A549 (cell line): Measurements from ENCODE around the gene TSC22D3. TPM values are rescaled to one million over a fixed set of nuclear protein-coding genes. Genes with fewer than 3 reads are reported as not detected.
A peak's percentile ranks its signal among the peaks of the same experiment; 100 is the strongest.

Source experiments
- ATAC-seq, 2 experiments: fragments of 200-7000 bp in 1 of 2; fragments of >200 bp in 1 of 2; cut with Nextera tagmentation in 1 of 2; cut with Tn5 transposase in 1 of 2; 3 replicates each; pipeline versions ENCODE4 v1.8.0 to v1.9.1; 2018 to 2020; ENCODE audit warnings: mild to moderate bottlenecking in 1 of 2, moderate library complexity in 1 of 2
- CTCF ChIA-PET: fragments of 300-600 bp; sonication (Branson Sonifier 250); formaldehyde crosslinking; extraction: SDS; loops from one replicate; lab custom pipeline; 2021; ENCODE audit warnings: antibody characterized with exemption, inconsistent platforms; lab: Yijun Ruan, JAX
- POLR2A ChIA-PET: fragments of 350-600 bp; formaldehyde crosslinking; extraction: SDS; loops from one replicate; lab custom pipeline; 2021; ENCODE audit warnings: antibody characterized with exemption, inconsistent platforms; lab: Yijun Ruan, JAX
- DNase-seq, 2 experiments: peaks; one replicate each; pipeline versions ENCODE4 v3.0.0 to v3.0.0-alpha.2; 2011 to 2016; ENCODE audit warnings: low read depth in 1 of 2, low spot score in 1 of 2
- FAIRE-seq: peaks from 2 replicates; lab custom pipeline; 2011; peaks lifted over from hg19 to GRCh38; lab: Jason Lieb, UNC
- H3K27ac ChIP-seq, 2 experiments: fragments of >200 bp; sonication (Bioruptor Twin); formaldehyde crosslinking; 3 replicates each; pipeline ENCODE4 v1.5.1; 2016 to 2017
- H3K4me1 ChIP-seq: fragments of >200 bp; sonication (Bioruptor Twin); formaldehyde crosslinking; 3 replicates; pipeline ENCODE4 v1.6.1; 2016
- H3K4me2 ChIP-seq: fragments of >200 bp; sonication (Bioruptor Twin); formaldehyde crosslinking; 3 replicates; pipeline ENCODE4 v1.6.1; 2016
- H3K4me3 ChIP-seq: fragments of >200 bp; sonication (Bioruptor Twin); formaldehyde crosslinking; 3 replicates; pipeline ENCODE4 v1.5.1; 2016
- H3K9me3 ChIP-seq: fragments of >200 bp; sonication (Bioruptor Twin); formaldehyde crosslinking; 3 replicates; pipeline ENCODE4 v1.6.1; 2016
- BCL3 ChIP-seq: fragments of >200 bp; sonication (Bioruptor Twin); formaldehyde crosslinking; IDR thresholded peaks from 3 replicates; pipeline ENCODE4 v1.6.1; 2016
- CBX2 ChIP-seq: fragments of 200-600 bp; sonication (generic); IDR thresholded peaks from 2 replicates; pipeline ENCODE4 v1.6.1; 2016; ENCODE audit warnings: low read depth, mild to moderate bottlenecking, borderline replicate concordance
- CEBPB ChIP-seq, 2 experiments: fragments of >200 bp in 1 of 2; sonication (Bioruptor Twin) in 1 of 2; formaldehyde crosslinking in 1 of 2; IDR thresholded peaks; 2 replicates each; pipeline ENCODE4 v1.6.1; 2012 to 2016
- CHD2 ChIP-seq: fragments of 150-350 bp; IDR thresholded peaks from 2 replicates; pipeline ENCODE4 v1.6.1; 2014; ENCODE audit warnings: low read length; ENCODE audit not compliant: partially characterized antibody
- CHD4 ChIP-seq: fragments of 200-600 bp; sonication (generic); IDR thresholded peaks from 2 replicates; pipeline ENCODE4 v1.6.1; 2016; ENCODE audit warnings: antibody characterized with exemption, mild to moderate bottlenecking, borderline replicate concordance
- EHF ChIP-seq: fragments of 250-450 bp; sonication (Bioruptor Pico); IDR thresholded peaks from 2 replicates; pipeline ENCODE4 v1.5.0; 2020; ENCODE audit warnings: mild to moderate bottlenecking
- EP300 ChIP-seq, 2 experiments: fragments of >200 bp; sonication (Bioruptor Twin); formaldehyde crosslinking; IDR thresholded peaks; 2 replicates in 1 of 2; 3 replicates in 1 of 2; pipeline ENCODE4 v1.6.1; 2016 to 2017
- FOSB ChIP-seq: fragments of 250-450 bp; sonication (Bioruptor Pico); IDR thresholded peaks from 2 replicates; pipeline ENCODE4 v1.5.0; 2020; ENCODE audit warnings: mild to moderate bottlenecking, moderate library complexity
- FOSL2 ChIP-seq, 2 experiments: fragments of 450-650 bp in 1 of 2; fragments of >200 bp in 1 of 2; sonication (Bioruptor Twin) in 1 of 2; formaldehyde crosslinking; IDR thresholded peaks; 2 replicates each; pipeline versions ENCODE4 v1.5.0 to v1.6.1; 2016 to 2020; ENCODE audit warnings: mild to moderate bottlenecking in 1 of 2, moderate library complexity in 1 of 2
- FOXS1 ChIP-seq: fragments of 250-450 bp; sonication (Bioruptor Pico); IDR thresholded peaks from 2 replicates; pipeline ENCODE4 v1.5.0; 2020; ENCODE audit warnings: mild to moderate bottlenecking, moderate library complexity
- GATA3 ChIP-seq: IDR thresholded peaks from 2 replicates; pipeline ENCODE4 v1.6.1; 2012; ENCODE audit warnings: borderline replicate concordance
- HES2 ChIP-seq: fragments of >200 bp; sonication (Bioruptor Twin); formaldehyde crosslinking; IDR thresholded peaks from 2 replicates; pipeline ENCODE4 v1.6.1; 2016
- HEYL ChIP-seq: fragments of 250-450 bp; sonication (Bioruptor Pico); IDR thresholded peaks from 2 replicates; pipeline ENCODE4 v1.8.0; 2021; ENCODE audit warnings: mild to moderate bottlenecking, moderate library complexity
- HOXB13 ChIP-seq: fragments of 250-450 bp; sonication (Bioruptor Pico); IDR thresholded peaks from 2 replicates; pipeline ENCODE4 v1.5.0; 2020; ENCODE audit warnings: low read depth, mild to moderate bottlenecking, moderate library complexity
- HOXB5 ChIP-seq: fragments of 250-450 bp; sonication (Bioruptor Pico); IDR thresholded peaks from 2 replicates; pipeline ENCODE4 v1.5.0; 2020; ENCODE audit warnings: mild to moderate bottlenecking, moderate library complexity
- JUN ChIP-seq, 2 experiments: fragments of >200 bp; sonication (Bioruptor Twin); formaldehyde crosslinking; IDR thresholded peaks; 2 replicates in 1 of 2; 3 replicates in 1 of 2; pipeline ENCODE4 v1.6.1; 2016 to 2017
- JUNB ChIP-seq: fragments of >200 bp; sonication (Bioruptor Twin); formaldehyde crosslinking; IDR thresholded peaks from 2 replicates; pipeline ENCODE4 v1.6.1; 2016
- KDM1A ChIP-seq: fragments of 200-600 bp; sonication (generic); IDR thresholded peaks from 2 replicates; pipeline ENCODE4 v1.6.1; 2016; ENCODE audit warnings: low read depth, mild to moderate bottlenecking
- KDM5A ChIP-seq: fragments of 200-600 bp; sonication (generic); IDR thresholded peaks from 2 replicates; pipeline ENCODE4 v1.6.1; 2016; ENCODE audit warnings: antibody characterized with exemption, mild to moderate bottlenecking
- MAX ChIP-seq: IDR thresholded peaks from 2 replicates; pipeline ENCODE4 v1.6.1; 2012
- MYC ChIP-seq: IDR thresholded peaks from 2 replicates; pipeline ENCODE4 v1.6.1; 2012; ENCODE audit warnings: mild to moderate bottlenecking, inconsistent platforms, low read length, improper control_type of control experiment, borderline replicate concordance
- NFE2L2 ChIP-seq: fragments of 150-350 bp; conservative IDR thresholded peaks from 2 replicates; pipeline ENCODE4 v1.6.1; 2014; ENCODE audit warnings: low read length
- PHF8 ChIP-seq: fragments of 200-600 bp; sonication (generic); IDR thresholded peaks from 2 replicates; pipeline ENCODE4 v1.6.1; 2016; ENCODE audit warnings: low read depth, mild to moderate bottlenecking, antibody characterized with exemption, moderate library complexity, borderline replicate concordance
- RAD21 ChIP-seq, 2 experiments: fragments of >200 bp in 1 of 2; sonication (Bioruptor Twin) in 1 of 2; formaldehyde crosslinking in 1 of 2; IDR thresholded peaks in 1 of 2; conservative IDR thresholded peaks in 1 of 2; 2 replicates in 1 of 2; 3 replicates in 1 of 2; pipeline ENCODE4 v1.6.1; 2012 to 2018; ENCODE audit warnings: inconsistent platforms in 1 of 2
- RFX5 ChIP-seq: fragments of 450-650 bp; IDR thresholded peaks from 2 replicates; pipeline ENCODE4 v1.7.1; 2014; ENCODE audit warnings: antibody characterized with exemption, mild to moderate bottlenecking, moderate library complexity
- SMC3 ChIP-seq: fragments of >200 bp; sonication (Bioruptor Twin); formaldehyde crosslinking; IDR thresholded peaks from 3 replicates; pipeline ENCODE4 v1.6.1; 2018; ENCODE audit warnings: inconsistent platforms
- SREBF2 ChIP-seq: fragments of 450-650 bp; IDR thresholded peaks from 2 replicates; pipeline ENCODE4 v1.6.1; 2014; ENCODE audit warnings: mild to moderate bottlenecking, moderate library complexity
- TFCP2L1 ChIP-seq: fragments of 250-450 bp; sonication (Bioruptor Pico); IDR thresholded peaks from 2 replicates; pipeline ENCODE4 v1.5.0; 2021; ENCODE audit warnings: mild to moderate bottlenecking
- TP53 ChIP-seq: fragments of 250-450 bp; sonication (Bioruptor Pico); IDR thresholded peaks from 2 replicates; pipeline ENCODE4 v1.5.0; 2021; ENCODE audit warnings: mild to moderate bottlenecking, moderate library complexity
- ZFP36 ChIP-seq: fragments of 450-650 bp; IDR thresholded peaks from 2 replicates; pipeline ENCODE4 v1.6.1; 2014; ENCODE audit warnings: borderline replicate concordance; ENCODE audit not compliant: partially characterized antibody
- ZNF302 ChIP-seq: fragments of 250-450 bp; sonication (Bioruptor Pico); IDR thresholded peaks from 2 replicates; pipeline ENCODE4 v1.9.0; 2021; ENCODE audit warnings: inconsistent platforms, mild to moderate bottlenecking, moderate library complexity
- ZSCAN20 ChIP-seq: fragments of 250-450 bp; sonication (Bioruptor Pico); IDR thresholded peaks from 2 replicates; pipeline ENCODE4 v1.8.0; 2022; ENCODE audit warnings: mild to moderate bottlenecking, moderate library complexity
- WGBS: methylation state at CpG from one replicate; pipeline ENCODE4 v1.1.6; 2017; ENCODE audit errors: missing lambda C conversion rate; 5-methylcytosine and 5-hydroxymethylcytosine counted together
- polyA minus RNA-seq: library from RNA; depleted of rRNA, polyadenylated mRNA; stranded (reverse); fragments of >200 nt; gene quantifications from 2 replicates; pipeline ENCODE4 v1.2.3, GENCODE V29; 2011; rRNA and poly(A)+ RNA removed
- polyA plus RNA-seq, 4 experiments: library from polyadenylated mRNA; depleted of rRNA in 3 of 4; stranded (reverse); fragments of >200 nt; fragmentation: RNase III in 1 of 4; extraction: RNeasy Plus Mini Kit Qiagen cat#74134 plus additional on column Dnase treatment in 1 of 4; gene quantifications; 2 replicates in 3 of 4; 3 replicates in 1 of 4; pipeline ENCODE4 v1.2.3, GENCODE V29; 2011 to 2017
- TF ChIP-seq, protein P1 (sequence below): IDR thresholded peaks from 2 replicates; pipeline ENCODE4 v1.6.1; 2012; ENCODE audit warnings: low read depth, borderline replicate concordance

TSC22D3 gene
- polyA plus RNA-seq (2011; rRNA removed) (51.8 and 65.4 TPM in 2 replicates), polyA plus RNA-seq (2017; fragmentation: RNase III; extraction: RNeasy Plus Mini Kit Qiagen cat#74134 plus additional on column Dnase treatment) (10.8 to 13.3 TPM (median 12.2 TPM) in 3 replicates), polyA minus RNA-seq (31.0 and 33.9 TPM in 2 replicates)
- 24.0 and 25.1 TPM in 2 replicates for polyA plus RNA-seq (2012; cell fraction: cytosol; rRNA removed)
- 55.5 and 76.3 TPM in 2 replicates for polyA plus RNA-seq (2012; cell fraction: nucleus; rRNA removed)

DNA sequence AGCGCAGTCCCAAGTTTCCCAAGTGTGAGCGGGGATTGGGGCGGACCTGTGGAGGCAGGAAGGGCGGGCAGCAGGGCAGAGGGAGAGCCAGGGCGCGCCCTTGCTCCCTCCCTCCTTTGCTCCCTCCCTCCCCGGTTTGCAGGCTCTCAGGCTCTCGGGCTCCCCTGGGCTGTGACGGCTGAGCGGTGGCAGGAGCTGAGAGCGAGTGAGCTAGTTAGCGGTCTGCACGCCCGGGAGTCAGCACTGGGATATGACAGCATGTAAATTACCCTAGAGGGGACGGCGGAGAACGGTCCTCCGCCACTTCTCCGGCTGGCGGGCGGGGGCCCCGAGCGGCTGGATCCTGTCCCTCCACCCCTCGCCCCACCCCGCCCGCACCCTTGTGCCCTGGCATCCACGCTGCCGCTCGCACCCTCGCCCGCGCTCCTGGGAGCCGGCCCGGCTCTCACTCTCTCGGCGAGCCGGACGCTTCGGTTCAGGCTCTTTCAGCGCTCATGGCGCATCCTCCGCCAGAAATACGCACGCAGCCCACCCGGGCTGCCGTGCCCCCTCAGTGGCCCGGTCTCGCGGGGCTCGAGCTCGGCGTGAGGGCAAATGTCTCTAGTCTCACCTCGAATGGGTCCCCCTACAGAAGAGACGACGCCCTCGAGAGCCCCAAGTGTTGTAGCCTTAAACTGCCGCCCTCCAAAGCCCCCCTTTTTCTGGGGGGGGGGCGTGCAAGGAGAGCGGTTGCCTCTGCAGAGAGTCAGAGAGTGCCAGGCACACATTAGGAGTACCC is at the start of gene TSC22D3:
TSS of gene TSC22D3 (minus strand) at position 54 of the 778 bp plus-strand sequence. CDS start 368 bp downstream, outside the sequence.
- POLR2A ChIA-PET: interaction anchor here (1.0 to 3.5 kb wide), 6 partner anchors 44 to 148 kb away, joined by 3 to 29 read pairs (median 4); partner anchors contain the start of gene PRPS1
- TF ChIP-seq FOSL2 (IDR thresholded peaks at IDR 0.05) (no peak), FOSL2 (CRISPR knock-in tag; IDR thresholded peaks at IDR 0.05) (no peak), KDM5A (no peak), SMC3 (peak; percentile 28; the same call in 1 of the 3 replicates), ZSCAN20 (CRISPR knock-in tag) (no peak), ZNF302 (CRISPR knock-in tag) (no peak), CBX2 (no peak), HOXB5 (CRISPR knock-in tag) (no peak), KDM1A (no peak), EP300 (IDR thresholded peaks at IDR 0.05) (no peak), FOXS1 (CRISPR knock-in tag) (no peak), ZFP36 (no peak), MYC (no peak), CEBPB (IDR thresholded peaks at IDR 0.05) (no peak), TP53 (CRISPR knock-in tag) (no peak), JUNB (no peak), PHF8 (no peak), JUN (IDR thresholded peaks at IDR 0.05) (no peak), RAD21 (conservative IDR thresholded peaks at IDR 0.05 in 1 of 2, IDR thresholded peaks at IDR 0.05 in 1 of 2) (peak; percentile 19 to 37; a peak in 3 of 5 replicates), BCL3 (no peak), NFE2L2 (no peak), SREBF2 (no peak), HOXB13 (no peak), MAX (peak; percentile 30; the same call in 1 of the 2 replicates), TFCP2L1 (no peak), CHD4 (no peak), EHF (no peak), GATA3 (no peak), HEYL (CRISPR knock-in tag) (no peak), RFX5 (no peak), FOSB (CRISPR knock-in tag) (no peak), HES2 (no peak), CHD2 (no peak)
- TF ChIP-seq, protein P1, sequence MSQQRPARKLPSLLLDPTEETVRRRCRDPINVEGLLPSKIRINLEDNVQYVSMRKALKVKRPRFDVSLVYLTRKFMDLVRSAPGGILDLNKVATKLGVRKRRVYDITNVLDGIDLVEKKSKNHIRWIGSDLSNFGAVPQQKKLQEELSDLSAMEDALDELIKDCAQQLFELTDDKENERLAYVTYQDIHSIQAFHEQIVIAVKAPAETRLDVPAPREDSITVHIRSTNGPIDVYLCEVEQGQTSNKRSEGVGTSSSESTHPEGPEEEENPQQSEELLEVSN: peak; percentile 42; the same call in 1 of the 2 replicates
- H3K27ac ChIP-seq: peak within 1 kb of the TSS; percentile 74 to 81

More for the DNA sequence above, at the start of gene TSC22D3:
- DNase-seq (peak; percentile 68 to 71), FAIRE-seq (peak; percentile 56), ATAC-seq (peak; percentile 89 to 94)
- Histone ChIP-seq H3K4me3 (peak within 1 kb of the TSS; percentile 56), H3K9me3 (no peaks in the 10 kb centered on the region), H3K4me1 (0 out of 3 replicates have a peak, but pooled peaks cover 4% of the 10 kb centered on the region), H3K4me2 (peak within 1 kb of the TSS; percentile 97)
- CTCF ChIA-PET: interaction anchor here (0.6 to 10.1 kb wide), 24 partner anchors 9 to 901 kb away, joined by 3 to 236 read pairs (median 4); partner anchors contain the start of gene MORC4
- WGBS: 0% methylated on average over 5 of the region's 59 CpGs
